HG03159 (cell line): Measurements from ENCODE around the gene UBC.
A peak's percentile ranks its signal among the peaks of the same experiment; 100 is the strongest.
"Not testable (repeated sequence)": the region's sequence is repeated elsewhere in the genome, so short reads cannot be mapped to it uniquely, and the experiment has no call there.

Experiments
- ATAC-seq: cut with Tn5 transposase; IDR thresholded peaks from one replicate; pipeline ENCODE4 v1.9.1; 2021; ENCODE audit warnings: mild to moderate bottlenecking, moderate library complexity; ENCODE audit not compliant: unreplicated experiment

UBC gene

DNA sequence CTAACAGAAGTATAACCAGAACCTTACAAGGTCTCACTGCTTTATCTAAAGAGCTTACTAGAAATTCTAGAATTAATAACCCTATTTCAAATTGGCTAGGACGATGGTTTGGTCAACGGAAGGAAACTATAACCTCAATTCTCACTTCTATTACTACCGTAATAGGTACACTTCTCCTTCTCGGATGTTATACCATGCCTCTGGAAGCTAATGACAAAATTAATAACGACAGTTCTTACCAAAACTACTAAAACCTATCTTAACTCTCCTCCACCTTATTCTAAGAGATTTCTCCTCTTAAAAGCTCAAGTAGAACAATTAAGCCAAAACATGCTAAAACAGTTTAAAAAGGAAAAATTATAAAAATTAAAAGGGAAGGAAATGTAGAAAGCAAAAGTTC is 23.7 kb upstream of the UBC start:
- ATAC-seq: no peak

DNA sequence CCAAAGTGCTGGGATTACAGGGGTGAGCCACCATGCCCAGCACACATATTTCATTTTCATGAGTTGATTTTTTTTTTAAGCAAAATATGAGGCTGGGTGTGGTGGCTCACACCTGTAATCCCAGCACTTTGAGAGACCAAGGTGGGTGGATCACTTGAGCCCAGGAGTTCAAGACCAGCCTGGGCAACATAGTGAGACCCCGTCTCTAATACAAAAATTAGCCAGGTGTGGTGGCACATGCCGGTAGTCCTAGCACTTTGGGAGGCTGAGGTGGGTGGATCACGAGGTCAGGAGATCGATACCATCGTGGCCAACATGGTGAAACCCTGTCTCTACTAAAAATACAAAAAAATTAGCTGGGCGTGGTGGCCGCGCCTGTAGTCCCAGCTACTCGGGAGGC is 17.1 kb upstream of the UBC start:
- ATAC-seq: not testable (repeated sequence)

DNA sequence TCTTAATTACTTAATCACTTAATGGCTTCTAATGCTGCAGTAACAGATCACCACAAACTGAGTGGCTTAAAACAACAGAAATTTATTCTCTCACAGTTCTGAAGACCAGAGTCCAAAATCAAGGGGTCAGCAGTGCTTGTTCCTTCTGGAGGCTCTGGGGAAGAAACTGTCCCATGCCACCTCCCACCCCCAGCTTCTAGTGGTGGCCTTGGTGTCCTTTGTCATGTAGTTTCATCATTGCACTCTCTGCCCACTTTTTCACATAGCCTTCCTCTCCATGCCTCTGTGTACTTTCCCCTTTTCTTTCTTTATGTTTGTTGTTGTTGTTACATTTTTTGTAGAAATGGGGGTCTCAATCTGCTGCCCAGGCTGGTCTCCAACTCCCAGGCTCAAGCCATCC is 16.1 kb upstream of the UBC start:
- ATAC-seq: no peak

DNA sequence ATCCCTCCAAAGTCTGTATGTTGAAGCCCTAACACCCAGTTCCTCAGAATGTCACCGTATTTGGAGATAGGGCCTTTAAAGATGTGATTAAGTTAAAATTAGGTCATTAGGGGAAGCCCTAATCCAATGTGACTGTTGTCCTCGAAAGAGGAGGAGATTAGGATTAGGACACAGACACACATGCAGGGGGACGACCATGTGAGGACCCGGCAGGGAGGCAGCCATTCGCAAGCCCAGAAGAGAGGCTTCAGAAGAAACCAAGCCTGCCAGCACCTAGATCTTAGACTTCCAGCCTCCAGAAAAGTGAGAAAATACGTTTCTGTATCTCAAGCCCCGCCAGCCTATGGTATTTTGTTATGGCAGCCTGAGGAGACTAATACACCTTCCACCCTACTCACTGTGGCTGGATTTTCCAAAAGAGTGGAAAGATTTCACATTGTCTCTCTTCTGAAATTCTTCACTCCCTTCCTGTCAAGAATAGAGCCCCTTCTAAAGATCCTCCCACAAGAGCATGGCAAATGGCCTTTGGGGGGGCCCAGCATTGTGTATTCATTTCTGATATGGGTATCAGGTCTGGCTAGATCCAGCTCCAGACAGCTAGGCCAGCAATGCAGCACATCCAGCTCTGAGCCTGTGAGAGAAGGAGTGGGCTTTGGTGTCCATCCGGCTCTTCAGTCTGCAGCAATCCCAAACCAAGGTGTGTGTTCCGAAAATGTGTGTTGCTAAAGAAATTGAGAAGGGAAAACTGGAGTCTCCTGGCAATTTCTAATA is 15.4 kb upstream of the UBC start:
- no peak for ATAC-seq

DNA sequence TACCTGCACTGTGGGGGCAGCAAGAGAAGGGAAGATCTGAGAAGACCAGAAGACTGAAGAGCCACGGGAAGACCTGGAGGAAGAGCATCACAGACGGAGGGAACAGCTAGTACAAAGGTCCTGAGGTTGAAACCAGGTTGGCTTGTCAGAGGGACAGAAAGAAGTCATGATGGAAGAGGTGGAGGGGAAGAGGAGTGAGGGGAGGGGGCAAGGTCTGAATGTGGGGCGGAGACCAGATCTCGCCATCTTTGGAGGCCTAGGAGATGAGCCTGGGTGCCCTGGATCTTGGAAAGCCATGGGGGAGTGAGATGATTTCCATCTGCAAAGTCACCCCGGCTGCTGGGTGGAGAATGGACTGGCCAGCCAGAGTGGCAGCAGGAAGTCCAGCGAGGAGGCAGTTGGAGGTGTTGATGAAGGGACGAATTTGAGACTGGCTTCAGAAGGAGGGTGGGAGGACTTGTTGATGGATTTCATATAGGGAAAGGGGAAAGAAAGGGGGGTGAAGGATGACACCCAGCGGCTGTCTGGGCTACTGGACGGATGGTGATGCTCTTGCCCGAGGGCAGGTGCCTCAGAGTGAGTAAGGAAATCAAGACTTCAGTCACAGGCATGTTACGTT is 14.6 kb upstream of the UBC start:
- ATAC-seq: no peak

DNA sequence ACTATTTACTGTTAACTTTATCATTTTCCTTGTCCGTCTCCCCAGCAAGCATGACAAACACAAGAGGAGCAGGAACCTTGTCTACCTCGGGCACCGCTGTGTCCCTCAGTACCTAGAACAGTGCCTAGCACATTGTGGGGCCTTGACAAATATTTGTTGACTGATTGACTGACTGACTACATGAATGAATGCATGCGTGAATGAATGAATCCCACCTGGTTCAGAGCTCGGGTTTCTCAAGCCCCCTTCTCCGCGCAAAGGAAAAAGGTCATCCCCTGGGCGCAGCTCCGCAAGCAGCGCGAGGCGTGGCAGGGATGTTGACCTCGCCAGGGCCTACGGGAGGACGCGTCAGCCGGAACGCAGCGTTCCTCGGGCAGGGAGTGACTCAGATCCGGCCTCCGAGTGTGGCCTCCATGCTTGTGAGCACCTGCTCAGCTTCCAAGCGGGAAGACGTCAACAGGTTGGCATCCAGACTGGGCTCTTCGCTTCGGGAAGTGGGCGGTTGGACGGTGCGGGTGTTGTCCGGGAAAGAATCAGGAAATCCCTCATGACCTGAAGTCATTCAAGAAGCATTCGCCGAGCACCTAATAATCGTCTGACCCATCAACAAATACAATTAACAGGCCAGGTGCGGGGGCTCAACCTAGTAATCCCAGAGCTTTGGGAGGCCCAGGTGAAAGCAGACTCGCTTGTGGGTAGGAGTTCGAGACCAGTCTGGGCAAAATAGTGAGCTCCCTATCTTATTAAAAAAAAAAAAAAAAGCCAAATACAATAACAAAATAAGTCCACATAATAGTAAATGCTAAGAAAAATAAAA is 13.9 kb upstream of the UBC start:
- peak; percentile 31 for ATAC-seq

DNA sequence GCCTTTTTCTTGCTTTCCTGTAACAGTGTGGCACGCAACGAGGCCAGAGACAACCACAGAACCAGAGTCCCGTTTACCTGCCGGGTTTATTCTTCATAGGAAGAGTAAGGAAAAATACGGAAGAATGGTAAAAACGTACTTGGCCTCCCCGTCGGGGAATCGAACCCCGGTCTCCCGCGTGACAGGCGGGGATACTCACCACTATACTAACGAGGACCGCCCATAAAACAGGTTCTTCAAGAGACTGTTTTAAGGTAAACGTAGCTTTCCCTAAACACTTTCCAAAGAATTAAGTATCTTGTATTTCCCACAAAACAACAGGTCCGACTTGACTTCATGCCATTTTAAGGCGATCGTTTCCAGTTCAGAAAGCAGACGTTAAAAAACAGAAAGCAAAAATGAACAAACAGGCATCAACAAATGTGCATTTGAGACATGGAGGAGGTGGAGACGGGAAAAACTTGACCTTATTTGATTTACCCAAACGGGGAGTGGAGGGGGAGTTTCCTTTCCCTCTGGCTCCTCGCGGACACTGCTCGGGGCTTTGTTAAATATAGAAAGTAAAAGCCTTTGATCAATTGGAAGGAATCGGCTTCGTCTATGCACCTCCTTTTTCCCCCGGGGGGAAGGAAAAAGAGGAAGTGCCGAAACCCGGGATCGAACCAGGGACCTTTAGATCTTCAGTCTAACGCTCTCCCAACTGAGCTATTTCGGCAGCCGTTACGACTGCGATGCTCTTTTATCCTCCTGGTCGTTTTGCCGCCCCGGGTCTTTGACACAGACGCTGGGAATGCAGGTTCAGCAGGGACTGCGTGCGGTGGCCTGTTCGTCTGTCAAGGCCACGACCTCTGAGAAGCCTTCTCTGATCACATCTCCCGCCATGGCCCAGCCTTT is 13.0 kb upstream of the UBC start:
- peak; percentile 69 for ATAC-seq

DNA sequence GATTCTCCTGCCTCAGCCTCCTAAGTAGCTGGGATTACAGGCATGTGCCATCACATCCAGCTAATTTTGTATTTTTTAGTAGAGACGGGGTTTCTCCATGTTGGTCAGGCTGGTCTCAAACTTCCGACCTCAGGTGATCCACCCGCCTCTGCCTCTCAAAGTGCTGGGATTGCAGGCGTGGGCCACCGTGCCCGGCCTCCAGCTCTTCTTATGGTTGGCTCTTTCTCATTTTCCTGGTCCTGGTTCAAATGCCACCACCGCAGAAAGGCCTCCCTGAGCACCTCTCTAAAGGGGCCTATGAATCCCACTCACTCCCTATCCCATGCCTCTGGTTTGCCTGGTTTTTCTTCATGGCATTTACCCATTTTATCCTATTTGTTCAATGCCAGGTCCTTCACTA is 11.3 kb upstream of the UBC start:
- not testable (repeated sequence) for ATAC-seq

DNA sequence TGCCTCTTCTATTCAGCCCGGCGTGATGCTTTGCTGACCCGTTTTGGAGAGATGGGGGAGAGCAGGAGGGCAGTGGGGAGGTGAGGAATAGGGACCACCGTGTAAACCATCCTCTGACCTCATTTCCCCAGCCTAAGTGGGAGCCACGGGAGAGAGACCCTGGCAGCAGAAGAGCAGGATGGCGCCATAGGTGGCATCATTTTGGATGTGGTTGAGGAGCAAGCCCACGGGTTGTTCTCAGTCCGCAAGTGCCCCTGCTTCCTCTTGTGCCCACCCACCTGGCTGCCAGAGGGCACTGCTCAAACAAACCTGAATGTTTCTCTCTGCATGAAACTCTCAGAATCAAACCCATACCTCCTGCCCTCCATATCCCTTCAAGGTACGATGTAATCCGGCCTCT is 10.7 kb upstream of the UBC start:
- no peak for ATAC-seq

DNA sequence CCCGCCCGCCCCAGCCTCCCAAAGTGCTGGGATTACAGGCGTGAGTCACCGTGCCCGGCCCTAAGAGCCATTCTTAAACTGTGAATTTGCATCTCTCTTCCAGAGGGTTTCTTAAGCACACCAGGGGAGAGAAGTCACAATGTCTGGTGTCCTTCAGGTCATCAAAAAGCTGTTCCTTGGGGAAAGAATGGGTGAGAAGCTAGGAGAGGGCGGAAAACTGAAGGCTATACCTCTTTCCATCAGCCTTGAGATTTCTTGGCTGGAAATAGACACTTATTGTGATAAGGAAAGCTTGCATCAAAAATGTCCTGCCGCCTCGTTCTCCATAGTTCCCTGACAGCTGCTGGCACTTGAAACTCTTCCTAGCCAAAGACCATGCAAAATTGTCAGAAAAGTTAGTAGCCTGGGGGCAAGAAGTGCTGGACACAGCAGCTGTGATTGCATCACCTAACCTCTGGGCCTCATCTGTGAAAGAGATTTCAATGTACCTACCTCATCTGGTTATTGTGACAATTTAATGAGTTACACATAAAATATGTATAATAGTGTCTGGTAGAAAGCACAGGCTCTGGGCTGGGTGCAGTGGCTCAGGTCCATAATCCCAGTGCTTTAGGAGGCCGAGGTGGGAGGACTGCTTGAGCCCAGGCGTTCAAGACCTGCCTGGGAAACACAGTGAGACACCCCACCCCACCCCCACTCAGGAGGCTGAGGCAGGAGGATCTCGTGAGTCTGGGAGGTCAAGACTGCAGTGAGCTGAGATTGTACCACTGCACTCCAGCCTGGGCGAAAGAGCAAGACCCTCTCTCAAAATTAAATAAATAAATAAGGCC is 9.7 kb upstream of the UBC start:
- ATAC-seq: no peak

DNA sequence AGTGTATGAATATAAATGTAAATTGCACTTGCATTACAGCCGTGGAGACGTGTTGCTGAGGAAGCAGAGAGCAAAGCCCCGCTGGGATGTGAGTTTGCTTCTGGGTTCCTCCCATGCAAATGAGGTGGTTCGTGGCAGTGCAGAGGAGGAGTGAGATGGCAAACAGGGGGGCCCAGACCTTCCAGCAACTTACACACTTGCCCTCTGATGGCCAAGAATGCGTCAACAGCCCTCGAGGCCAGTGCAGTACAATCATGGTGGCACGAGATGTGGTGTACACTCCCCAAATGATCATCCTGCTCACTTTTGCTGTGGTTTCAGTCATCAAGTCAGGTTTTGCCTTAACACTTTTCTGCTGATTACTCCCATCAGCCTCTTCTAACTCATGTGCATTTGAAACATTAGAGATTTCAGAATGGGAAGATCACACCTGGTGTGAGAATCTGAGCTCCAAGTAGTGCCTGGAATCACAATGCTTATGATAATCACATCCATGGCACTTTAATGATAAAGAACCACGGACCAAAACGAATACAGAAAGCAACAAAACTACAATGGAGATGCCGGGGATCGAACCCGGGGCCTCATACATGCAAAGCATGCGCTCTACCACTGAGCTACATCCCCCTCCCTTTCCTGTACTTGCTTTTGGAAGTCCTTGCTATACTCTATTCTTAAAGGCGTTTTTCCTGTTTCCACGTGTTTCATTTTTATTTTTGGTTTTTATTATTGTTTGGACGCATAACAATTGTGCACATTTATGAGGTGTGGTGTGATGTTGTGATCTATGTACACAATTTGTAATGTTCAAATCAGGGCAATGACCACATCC is 7.0 kb upstream of the UBC start:
- ATAC-seq: peak; percentile 35

DNA sequence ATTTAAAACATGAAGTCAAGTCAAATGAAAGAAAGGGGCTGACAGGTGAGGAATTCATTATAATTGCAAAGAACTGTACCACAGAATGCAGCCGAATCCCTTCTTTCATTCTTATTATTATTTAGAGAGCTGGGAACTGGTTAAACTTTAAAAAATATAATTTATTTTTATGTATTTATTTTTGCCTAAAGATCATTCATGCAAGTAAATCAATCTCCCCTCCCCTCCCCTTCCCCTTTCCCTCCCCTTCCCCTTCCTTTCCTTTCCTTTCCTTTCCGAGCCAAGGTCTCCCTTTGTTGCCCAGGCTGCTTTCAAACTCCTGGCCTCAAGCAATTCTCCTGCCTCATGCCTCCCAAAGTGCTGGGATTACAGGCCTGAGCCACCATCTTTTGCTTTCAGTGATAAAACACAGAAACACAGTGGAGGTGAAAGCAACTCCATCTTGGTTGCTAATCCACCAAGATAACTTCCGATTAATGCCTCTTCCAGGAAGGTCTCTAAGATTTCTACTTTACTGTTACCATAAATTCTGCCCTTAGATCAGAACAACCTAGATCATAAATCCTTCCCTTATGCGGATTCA is 6.0 kb upstream of the UBC start:
- no peak for ATAC-seq

DNA sequence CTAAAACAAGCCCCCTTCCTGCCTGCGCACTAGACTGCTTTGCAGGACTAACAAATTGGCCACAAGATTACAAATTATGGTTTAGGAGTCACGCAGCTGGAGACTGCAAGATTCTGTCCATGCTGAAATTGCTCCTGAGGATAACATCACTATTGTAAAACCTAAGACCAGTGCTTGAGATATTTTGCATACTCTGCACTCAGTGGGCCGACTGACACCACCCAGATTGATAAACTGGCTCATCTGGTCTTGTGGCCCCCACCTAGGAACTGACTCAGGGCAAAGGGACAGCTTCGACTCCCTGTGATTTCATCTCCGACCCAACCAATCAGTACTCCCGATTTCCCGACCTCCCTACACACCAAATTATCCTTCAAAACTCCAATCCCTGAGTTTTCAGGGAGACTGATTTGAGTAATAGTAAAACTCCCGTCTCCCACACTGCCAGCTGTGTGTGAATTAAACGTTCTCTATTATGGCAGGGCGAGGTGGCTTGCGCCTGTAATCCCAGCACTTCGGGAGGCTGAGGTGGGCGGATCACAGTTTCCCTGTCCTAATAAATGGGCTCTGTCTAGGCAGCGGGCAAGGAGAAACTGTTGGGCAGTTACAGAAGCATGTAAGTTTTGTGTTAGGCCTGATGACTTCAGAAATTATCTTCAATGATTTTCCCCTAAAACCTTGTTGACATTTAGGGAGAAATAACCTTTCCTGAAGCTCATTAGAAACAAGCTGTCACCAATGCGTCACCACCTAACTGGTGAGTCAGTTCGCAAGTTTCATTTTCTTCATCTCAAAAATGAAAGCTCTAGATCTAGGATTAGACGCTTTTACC is 5.3 kb upstream of the UBC start:
- ATAC-seq: no peak

DNA sequence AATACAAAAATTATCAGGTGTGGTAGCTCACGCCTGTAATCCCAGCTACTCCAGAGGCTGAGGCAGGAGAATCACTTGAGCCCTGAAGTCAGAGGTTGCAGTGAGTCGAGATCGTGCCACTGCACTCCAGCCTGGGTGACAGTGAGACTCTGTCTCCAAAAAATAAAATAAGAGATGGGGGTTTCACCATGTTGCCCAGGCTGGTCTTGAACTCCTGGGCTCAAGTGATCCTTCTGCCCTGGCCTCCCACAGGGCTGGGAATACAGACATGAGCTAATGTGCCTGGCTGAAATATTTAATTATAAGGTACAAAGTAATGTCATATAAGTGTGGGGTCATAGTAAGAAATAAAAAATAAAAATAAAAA is 4.2 kb upstream of the UBC start:
- not testable (repeated sequence) for ATAC-seq

DNA sequence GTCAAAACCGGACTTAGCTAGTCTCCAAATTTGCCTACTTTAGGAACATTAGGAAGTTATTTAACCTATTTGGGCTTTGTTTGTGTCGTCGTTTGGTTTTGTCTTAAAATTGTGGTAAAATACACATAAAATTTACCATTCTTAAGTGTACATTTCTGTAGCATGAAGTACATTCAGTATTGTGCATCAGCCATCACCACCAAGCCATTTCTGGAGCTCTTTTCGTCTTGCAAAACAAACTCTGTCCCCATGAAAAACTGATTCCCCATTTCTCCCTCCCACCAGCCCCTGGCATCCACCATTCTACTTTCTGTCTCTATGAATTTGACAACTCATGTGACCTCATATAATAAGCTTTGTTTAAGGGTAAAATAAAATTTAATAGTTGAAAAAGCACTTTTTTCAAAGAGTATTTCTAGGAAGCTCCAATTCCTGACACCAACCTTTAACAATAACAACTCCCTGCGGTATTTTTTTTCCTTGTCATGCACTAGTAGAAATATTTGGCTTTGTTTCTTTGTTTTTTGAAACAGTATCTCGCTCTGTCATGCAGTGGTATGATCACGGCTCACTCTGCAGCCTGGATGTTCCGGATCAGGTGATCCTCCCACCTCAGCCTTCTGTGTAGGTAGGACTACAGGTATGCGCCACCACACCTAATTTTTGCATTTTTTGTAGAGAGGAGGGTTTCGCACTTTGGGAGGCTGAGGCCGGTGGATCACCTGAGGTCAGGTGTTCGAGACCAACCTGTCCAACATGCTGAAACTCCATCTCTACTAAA is 3.6 kb upstream of the UBC start:
- no peak for ATAC-seq

DNA sequence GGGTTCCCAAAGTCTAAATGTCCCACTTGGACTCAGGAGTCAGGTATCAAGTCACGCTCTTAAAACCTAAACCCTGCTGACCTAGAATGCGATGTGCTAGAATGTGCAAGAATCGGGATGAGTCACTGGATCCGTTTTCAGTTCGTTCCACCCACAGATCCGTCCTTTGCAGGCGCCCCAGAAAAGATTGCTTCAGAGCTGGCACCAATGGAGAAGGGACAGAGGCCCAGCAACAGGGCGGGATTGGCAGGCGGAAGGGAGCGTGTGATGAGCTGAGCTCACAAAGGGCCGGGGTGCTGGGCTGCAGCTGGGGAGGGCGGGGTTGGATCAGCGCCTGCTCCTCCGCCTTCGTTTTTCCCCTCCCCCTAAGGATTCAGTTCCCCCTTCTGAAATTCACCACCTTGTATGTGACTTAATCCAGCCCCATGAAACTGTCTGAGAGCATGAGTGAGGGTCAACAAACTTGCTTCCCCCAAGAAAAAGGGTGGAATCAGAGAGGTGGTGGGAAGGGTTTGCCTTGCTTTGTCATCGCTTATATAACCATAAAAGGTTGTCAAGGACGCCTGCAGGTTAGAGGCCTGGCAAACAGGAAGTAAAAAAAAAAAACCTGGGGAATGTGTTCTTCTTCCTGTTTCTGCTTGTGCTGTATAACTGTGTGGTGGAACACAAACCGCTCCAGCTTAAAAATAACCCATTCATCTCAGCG is 2.8 kb upstream of the UBC start:
- ATAC-seq: peak; percentile 55
